Neural cell (in vitro differentiated cells): ENCODE data around the gene NFASC.

Experiments used
- EP300 ChIP-seq: fragments of 450-650 bp; conservative IDR thresholded peaks from 2 replicates; pipeline ENCODE4 v1.6.1; 2014; ENCODE audit warnings: antibody characterized with exemption, mild to moderate bottlenecking, moderate library complexity; ENCODE audit not compliant: poor library complexity, severe bottlenecking
- EZH2 ChIP-seq: fragments of 200-600, 300-800 bp; shearing (Covaris generic), sonication (generic); IDR thresholded peaks from 2 replicates; pipeline ENCODE4 v1.6.1; 2014; ENCODE audit warnings: antibody characterized with exemption, low read length, borderline replicate concordance, mild to moderate bottlenecking; ENCODE audit not compliant: insufficient read depth, poor library complexity, severe bottlenecking
- MXI1 ChIP-seq: fragments of 450-650 bp; conservative IDR thresholded peaks from 2 replicates; pipeline ENCODE4 v1.6.1; 2014; ENCODE audit warnings: antibody characterized with exemption, mild to moderate bottlenecking; ENCODE audit not compliant: poor library complexity, severe bottlenecking
- POLR2AphosphoS5 ChIP-seq: IDR thresholded peaks from 2 replicates; pipeline ENCODE4 v1.6.1; 2012
- RAD21 ChIP-seq: fragments of 450-650 bp; conservative IDR thresholded peaks from 2 replicates; pipeline ENCODE4 v1.6.1; 2014; ENCODE audit warnings: antibody characterized with exemption, mild to moderate bottlenecking, moderate library complexity
- TAF1 ChIP-seq: IDR thresholded peaks from 2 replicates; pipeline ENCODE4 v1.6.1; 2012; ENCODE audit warnings: low read depth
- TF ChIP-seq, protein P1 (sequence below): fragments of 450-650 bp; IDR thresholded peaks from 2 replicates; pipeline ENCODE4 v1.5.1; 2014; ENCODE audit warnings: antibody characterized with exemption, mild to moderate bottlenecking, moderate library complexity; ENCODE audit not compliant: poor library complexity, severe bottlenecking
- TF ChIP-seq, protein P2 (sequence below): IDR thresholded peaks from 2 replicates; pipeline ENCODE4 v1.6.1; 2012; ENCODE audit warnings: borderline replicate concordance

DNA sequence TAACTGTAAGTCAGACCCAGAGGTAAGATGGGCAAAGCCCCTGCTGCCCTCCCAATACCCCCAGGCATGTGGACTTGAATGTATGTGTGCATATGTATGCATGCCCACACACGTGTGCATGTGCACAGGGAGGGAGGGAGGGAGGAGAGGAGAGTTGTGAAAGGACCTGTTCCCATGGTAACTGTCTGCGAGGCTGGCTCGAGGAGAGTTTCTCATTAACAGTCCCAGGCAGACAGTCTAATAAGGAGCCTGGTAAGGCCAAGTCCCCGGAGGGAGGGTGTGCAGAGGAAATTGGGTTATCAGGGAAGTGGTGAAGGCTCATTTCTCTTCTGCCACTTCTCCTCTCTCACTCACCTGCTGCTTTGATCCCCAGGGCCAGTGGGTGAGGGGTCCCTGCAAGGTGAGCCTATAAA, 74.9 kb downstream of the NFASC start:
- TF ChIP-seq EP300 (peak; percentile 52), EZH2 (no peak), MXI1 (peak; percentile 81), POLR2AphosphoS5 (no peak), RAD21 (no peak), TAF1 (no peak)
- TF ChIP-seq, protein P1, sequence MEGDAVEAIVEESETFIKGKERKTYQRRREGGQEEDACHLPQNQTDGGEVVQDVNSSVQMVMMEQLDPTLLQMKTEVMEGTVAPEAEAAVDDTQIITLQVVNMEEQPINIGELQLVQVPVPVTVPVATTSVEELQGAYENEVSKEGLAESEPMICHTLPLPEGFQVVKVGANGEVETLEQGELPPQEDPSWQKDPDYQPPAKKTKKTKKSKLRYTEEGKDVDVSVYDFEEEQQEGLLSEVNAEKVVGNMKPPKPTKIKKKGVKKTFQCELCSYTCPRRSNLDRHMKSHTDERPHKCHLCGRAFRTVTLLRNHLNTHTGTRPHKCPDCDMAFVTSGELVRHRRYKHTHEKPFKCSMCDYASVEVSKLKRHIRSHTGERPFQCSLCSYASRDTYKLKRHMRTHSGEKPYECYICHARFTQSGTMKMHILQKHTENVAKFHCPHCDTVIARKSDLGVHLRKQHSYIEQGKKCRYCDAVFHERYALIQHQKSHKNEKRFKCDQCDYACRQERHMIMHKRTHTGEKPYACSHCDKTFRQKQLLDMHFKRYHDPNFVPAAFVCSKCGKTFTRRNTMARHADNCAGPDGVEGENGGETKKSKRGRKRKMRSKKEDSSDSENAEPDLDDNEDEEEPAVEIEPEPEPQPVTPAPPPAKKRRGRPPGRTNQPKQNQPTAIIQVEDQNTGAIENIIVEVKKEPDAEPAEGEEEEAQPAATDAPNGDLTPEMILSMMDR = no peak
- TF ChIP-seq, protein P2, sequence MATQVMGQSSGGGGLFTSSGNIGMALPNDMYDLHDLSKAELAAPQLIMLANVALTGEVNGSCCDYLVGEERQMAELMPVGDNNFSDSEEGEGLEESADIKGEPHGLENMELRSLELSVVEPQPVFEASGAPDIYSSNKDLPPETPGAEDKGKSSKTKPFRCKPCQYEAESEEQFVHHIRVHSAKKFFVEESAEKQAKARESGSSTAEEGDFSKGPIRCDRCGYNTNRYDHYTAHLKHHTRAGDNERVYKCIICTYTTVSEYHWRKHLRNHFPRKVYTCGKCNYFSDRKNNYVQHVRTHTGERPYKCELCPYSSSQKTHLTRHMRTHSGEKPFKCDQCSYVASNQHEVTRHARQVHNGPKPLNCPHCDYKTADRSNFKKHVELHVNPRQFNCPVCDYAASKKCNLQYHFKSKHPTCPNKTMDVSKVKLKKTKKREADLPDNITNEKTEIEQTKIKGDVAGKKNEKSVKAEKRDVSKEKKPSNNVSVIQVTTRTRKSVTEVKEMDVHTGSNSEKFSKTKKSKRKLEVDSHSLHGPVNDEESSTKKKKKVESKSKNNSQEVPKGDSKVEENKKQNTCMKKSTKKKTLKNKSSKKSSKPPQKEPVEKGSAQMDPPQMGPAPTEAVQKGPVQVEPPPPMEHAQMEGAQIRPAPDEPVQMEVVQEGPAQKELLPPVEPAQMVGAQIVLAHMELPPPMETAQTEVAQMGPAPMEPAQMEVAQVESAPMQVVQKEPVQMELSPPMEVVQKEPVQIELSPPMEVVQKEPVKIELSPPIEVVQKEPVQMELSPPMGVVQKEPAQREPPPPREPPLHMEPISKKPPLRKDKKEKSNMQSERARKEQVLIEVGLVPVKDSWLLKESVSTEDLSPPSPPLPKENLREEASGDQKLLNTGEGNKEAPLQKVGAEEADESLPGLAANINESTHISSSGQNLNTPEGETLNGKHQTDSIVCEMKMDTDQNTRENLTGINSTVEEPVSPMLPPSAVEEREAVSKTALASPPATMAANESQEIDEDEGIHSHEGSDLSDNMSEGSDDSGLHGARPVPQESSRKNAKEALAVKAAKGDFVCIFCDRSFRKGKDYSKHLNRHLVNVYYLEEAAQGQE = no peak
